ENCODE results near the gene AURKA. TPM values are rescaled to one million over a fixed set of nuclear protein-coding genes. Genes with fewer than 3 reads are reported as not detected.

The AURKA gene
- total and polyA plus RNA-seq, 2 of the 8 experiments (the other 6 are each of a cell fraction or from before 2014, with no cell fraction given), result 45.8 to 84.8 TPM

GRCh38 chr20:56363491-56363890, 28.5 kb downstream of the AURKA start:
- Histone ChIP-seq H3K9me3 (ENCODE audit: insufficient read depth in 2 of 2, low read depth in 1 of 2, low read length in 1 of 2) (no peaks in the 10 kb centered on the region), H2BK120ac (replicated peaks; ENCODE audit: low read depth, low read length) (no peak overlapping the region), H4K91ac (replicated peaks; ENCODE audit: insufficient read length, low read length) (no peak overlapping the region), H2BK12ac (ENCODE audit: low read depth, low read length) (no peak overlapping the region), H3K27ac (ENCODE audit: low read depth, low read length) (no peak overlapping the region), H3K23ac (ENCODE audit: insufficient read length) (no peak overlapping the region), H4K20me1 (replicated peaks in 1 of 2; ENCODE audit: control insufficient read depth in 1 of 2, insufficient read depth in 2 of 2, low read length in 2 of 2) (peaks cover 0 to 10% of the 10 kb centered on the region in 2 experiments), H3K18ac (ENCODE audit: extremely low read depth, low read length) (no peak overlapping the region), H3K4ac (replicated peaks; ENCODE audit: insufficient read length, low read depth, low read length) (no peak overlapping the region), H3K79me2 (ENCODE audit: control insufficient read depth in 1 of 2, insufficient read depth in 2 of 2, low read length in 2 of 2) (no peaks in the 10 kb centered on the region), H4K5ac (ENCODE audit: insufficient read length, low read depth, low read length) (no peak overlapping the region), H3K4me3 (ENCODE audit: extremely low read depth in 1 of 4, insufficient read depth in 2 of 4, low read depth in 3 of 4, low read length in 4 of 4) (no peak overlapping the region), H2AK5ac (ENCODE audit: low read depth, low read length) (no peak overlapping the region), H3K4me1 (replicated peaks in 1 of 4; ENCODE audit: control insufficient read depth in 3 of 4, insufficient read depth in 4 of 4, low read length in 3 of 4) (peaks cover 4 to 11% (median 6%) of the 10 kb centered on the region in 4 experiments), H3K23me2 (ENCODE audit: low read depth, low read length) (peaks cover 9% of the 10 kb centered on the region; the same call in 1 of the 2 replicates), H3K9ac (replicated peaks in 1 of 4; ENCODE audit: extremely low read depth in 1 of 4, low read depth in 3 of 4, low read length in 3 of 4) (no peak overlapping the region), H2BK5ac (ENCODE audit: low read depth, low read length) (no peak overlapping the region), H2BK15ac (ENCODE audit: low read length) (no peak overlapping the region), H3K14ac (ENCODE audit: insufficient read length) (no peak overlapping the region), H3K27me3 (replicated peaks in 1 of 4; ENCODE audit: control insufficient read depth in 3 of 4, extremely low read depth in 1 of 4, insufficient read depth in 3 of 4, low read length in 3 of 4) (peaks cover 0 to 11% (median 8%) of the 10 kb centered on the region in 4 experiments; a peak in 4 of 7 replicates), H3K36me3 (ENCODE audit: control insufficient read depth in 2 of 4, insufficient read depth in 4 of 4, low read length in 3 of 4) (no peaks in the 10 kb centered on the region), H3K56ac (replicated peaks; ENCODE audit: insufficient read length, low read depth, low read length) (no peak overlapping the region), H4K8ac (ENCODE audit: extremely low read depth, insufficient read depth, low read length) (no peak overlapping the region), H2BK20ac (ENCODE audit: low read length) (no peak overlapping the region), H2AFZ (ENCODE audit: low read length) (no peak overlapping the region), H3K4me2 (ENCODE audit: insufficient read depth in 1 of 2, low read depth in 2 of 2, low read length in 2 of 2) (no peak overlapping the region), H3K79me1 (ENCODE audit: low read depth, low read length) (no peaks in the 10 kb centered on the region)
- CTCF ChIA-PET (ENCODE audit: partially characterized antibody), result no interaction called here
- 85% methylated on average over 6 of the region's 6 CpGs; no CpG with 5 or more reads in 1 of the 2 experiments for WGBS, 2 experiments (ENCODE audit: extremely low coverage in 1 of 2, insufficient coverage in 1 of 2, insufficient read length in 1 of 2, insufficient replicate concordance in 2 of 2, low coverage in 1 of 2, low lambda C conversion rate in 2 of 2, missing lambda C conversion rate in 1 of 2)
- DNase-seq (ENCODE audit: low read depth in 1 of 2, low spot score in 2 of 2), result no peak
- FAIRE-seq, result no peak
- TF ChIP-seq CBX8 (IDR thresholded peaks at IDR 0.05; ENCODE audit: borderline replicate concordance, low read depth, low read length) (no peak), YY1 (IDR thresholded peaks at IDR 0.05; ENCODE audit: low read depth, low read length) (no peak), GABPA (IDR thresholded peaks at IDR 0.05; ENCODE audit: borderline replicate concordance, insufficient read depth, low read length) (no peak), HDAC2 (IDR thresholded peaks at IDR 0.05; ENCODE audit: borderline replicate concordance in 1 of 2, low read depth in 2 of 2, low read length in 2 of 2) (no peak), KDM4A (IDR thresholded peaks at IDR 0.05; ENCODE audit: low read depth, low read length, severe bottlenecking) (no peak), BCL11A (IDR thresholded peaks at IDR 0.05; ENCODE audit: low read depth in 2 of 2, low read length in 2 of 2) (no peak), NANOG (IDR thresholded peaks at IDR 0.05; ENCODE audit: insufficient read depth, low read depth, low read length, poor library complexity, severe bottlenecking) (no peak)
- POLR2A ChIA-PET (ENCODE audit: partially characterized antibody), result no interaction called here

All from H1 (cell line).